ENCODE measurements around the gene SLC35F4.

Gene SLC35F4

GRCh38 chr14:57837267-57837666 is 28.6 kb downstream of the SLC35F4 start:
- Histone ChIP-seq H3K9ac (ENCODE audit: low read depth, low read length) (no peak overlapping the region), H3K9me3 (ENCODE audit: control insufficient read depth, insufficient read depth, low read length) (no peaks in the 10 kb centered on the region), H3K36me3 (ENCODE audit: insufficient read depth, low read length) (no peaks in the 10 kb centered on the region), H3K4me1 (ENCODE audit: insufficient read depth, low read length) (peaks cover 20% of the 10 kb centered on the region)

DNA sequence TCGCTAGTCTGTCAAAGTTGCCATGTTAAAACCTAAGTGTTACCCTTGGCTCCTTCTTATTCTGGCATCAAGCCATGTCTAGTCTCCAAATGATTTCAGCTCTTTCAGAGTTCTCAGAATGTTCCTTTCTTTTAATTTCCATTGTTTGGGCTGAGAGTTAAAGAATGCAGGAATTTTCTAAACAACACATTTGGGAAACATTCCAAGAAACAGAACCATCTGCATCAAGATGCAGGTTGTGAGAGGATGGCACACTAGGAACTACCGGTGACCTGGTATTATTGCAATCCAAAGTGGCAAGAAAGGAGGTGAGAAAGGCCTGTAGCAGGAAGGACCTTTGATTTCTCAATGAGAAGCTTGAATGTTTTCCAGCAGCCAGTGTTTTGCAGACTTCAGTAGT is 30.1 kb downstream of the SLC35F4 start:
- Histone ChIP-seq H3K9me3 (ENCODE audit: control insufficient read depth, insufficient read depth, low read length) (no peaks in the 10 kb centered on the region), H3K36me3 (ENCODE audit: insufficient read depth, low read length) (no peaks in the 10 kb centered on the region), H3K4me1 (ENCODE audit: insufficient read depth, low read length) (peaks cover 20% of the 10 kb centered on the region), H3K9ac (ENCODE audit: low read depth, low read length) (no peak overlapping the region)

DNA sequence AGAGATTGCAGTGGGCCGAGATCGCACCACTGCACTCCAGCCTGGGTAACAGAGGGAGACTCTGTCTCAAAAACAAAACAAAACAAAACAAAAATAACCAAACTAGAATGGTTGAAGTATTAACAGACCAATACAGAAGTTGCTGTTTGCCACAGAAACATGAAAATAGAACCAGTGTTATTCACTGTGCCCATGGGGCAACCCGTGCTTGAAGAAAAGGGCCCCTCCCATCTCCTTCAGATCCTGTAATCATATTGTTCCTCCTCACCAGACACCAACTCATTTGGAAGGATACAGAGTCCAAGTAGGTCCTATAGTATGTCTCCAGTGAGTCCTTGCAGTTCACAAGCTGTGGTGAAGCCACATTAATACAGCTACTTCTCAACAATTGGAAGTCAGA is 30.9 kb downstream of the SLC35F4 start:
- peaks cover 20% of the 10 kb centered on the region for H3K4me1 ChIP-seq (ENCODE audit: insufficient read depth, low read length)
- H3K9ac ChIP-seq (ENCODE audit: low read depth, low read length) = no peak overlapping the region
- no peaks in the 10 kb centered on the region for H3K9me3 ChIP-seq (ENCODE audit: control insufficient read depth, insufficient read depth, low read length)
- no peaks in the 10 kb centered on the region for H3K36me3 ChIP-seq (ENCODE audit: insufficient read depth, low read length)

DNA sequence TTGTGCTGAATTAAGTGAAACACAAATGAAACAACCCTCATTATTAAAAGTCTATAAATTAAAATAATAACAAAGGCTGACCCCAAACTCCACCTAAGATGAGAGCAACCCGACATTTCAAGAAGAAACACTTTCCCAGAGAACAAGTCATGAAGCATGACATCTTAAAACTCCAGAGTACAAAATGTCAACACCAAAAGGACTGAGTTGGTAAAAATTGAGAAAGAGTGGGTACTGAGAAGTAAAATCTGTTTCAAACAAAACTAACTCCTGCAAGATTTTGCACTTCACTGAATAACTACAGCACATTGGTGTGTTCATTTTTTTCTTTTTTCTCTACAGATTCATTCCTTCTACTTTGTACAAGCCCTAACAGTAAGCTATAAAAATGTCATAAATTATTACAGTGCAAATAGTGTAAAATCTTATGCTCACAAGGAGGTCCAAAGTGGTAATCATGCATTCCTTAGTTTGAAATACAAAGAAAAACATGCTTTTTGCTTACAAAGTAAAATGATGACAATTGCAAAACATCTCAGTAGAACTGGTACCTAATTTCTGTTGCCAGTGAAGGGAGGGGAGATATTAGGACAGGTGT is 31.8 kb downstream of the SLC35F4 start:
- peaks cover 22% of the 10 kb centered on the region for H3K4me1 ChIP-seq (ENCODE audit: insufficient read depth, low read length)
- no peaks in the 10 kb centered on the region for H3K9me3 ChIP-seq (ENCODE audit: control insufficient read depth, insufficient read depth, low read length)
- no peak overlapping the region for H3K9ac ChIP-seq (ENCODE audit: low read depth, low read length)
- no peaks in the 10 kb centered on the region for H3K36me3 ChIP-seq (ENCODE audit: insufficient read depth, low read length)

DNA sequence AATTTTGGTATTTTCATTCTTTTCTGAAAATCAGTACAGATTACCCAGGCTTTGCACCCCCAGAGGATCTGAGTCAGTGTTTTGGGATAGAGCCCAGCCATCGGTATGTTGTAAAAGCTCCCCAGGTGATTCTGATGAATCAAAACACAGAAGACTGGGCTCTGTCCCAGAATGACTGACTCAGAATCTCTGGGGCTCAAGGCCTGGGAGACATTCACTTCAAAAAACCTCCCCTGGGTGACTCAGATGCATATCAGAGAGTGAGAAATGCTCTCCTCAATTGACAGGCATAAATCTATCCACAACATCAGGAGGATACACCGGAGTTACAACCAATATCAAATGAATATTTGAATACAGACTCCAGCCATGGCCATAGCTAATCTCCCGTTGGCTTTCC is 32.6 kb downstream of the SLC35F4 start:
- Histone ChIP-seq H3K9me3 (ENCODE audit: control insufficient read depth, insufficient read depth, low read length) (no peaks in the 10 kb centered on the region), H3K9ac (ENCODE audit: low read depth, low read length) (no peak overlapping the region), H3K4me1 (ENCODE audit: insufficient read depth, low read length) (peaks cover 23% of the 10 kb centered on the region), H3K36me3 (ENCODE audit: insufficient read depth, low read length) (no peaks in the 10 kb centered on the region)

DNA sequence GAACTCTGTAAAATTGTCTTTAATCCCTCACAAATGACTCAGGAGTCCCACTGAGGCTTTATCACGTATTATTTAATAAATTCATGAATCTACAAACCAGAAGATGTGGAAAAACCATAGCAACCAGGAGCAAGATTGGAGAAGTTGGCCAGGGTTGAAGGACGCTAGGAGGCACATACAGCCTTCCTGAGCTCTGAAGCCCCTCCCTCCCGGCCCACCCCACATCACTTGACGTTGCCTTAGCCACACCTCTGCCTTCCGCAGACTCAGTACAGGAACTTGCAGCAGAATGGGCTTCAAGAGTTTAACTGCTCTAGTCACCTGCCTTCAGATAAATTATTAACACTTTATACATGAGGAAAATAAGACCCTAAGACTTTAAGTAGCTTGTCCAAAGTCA is 33.9 kb downstream of the SLC35F4 start:
- H3K9ac ChIP-seq (ENCODE audit: low read depth, low read length) = no peak overlapping the region
- peaks cover 23% of the 10 kb centered on the region for H3K4me1 ChIP-seq (ENCODE audit: insufficient read depth, low read length)
- H3K36me3 ChIP-seq (ENCODE audit: insufficient read depth, low read length) = no peaks in the 10 kb centered on the region
- no peaks in the 10 kb centered on the region for H3K9me3 ChIP-seq (ENCODE audit: control insufficient read depth, insufficient read depth, low read length)

DNA sequence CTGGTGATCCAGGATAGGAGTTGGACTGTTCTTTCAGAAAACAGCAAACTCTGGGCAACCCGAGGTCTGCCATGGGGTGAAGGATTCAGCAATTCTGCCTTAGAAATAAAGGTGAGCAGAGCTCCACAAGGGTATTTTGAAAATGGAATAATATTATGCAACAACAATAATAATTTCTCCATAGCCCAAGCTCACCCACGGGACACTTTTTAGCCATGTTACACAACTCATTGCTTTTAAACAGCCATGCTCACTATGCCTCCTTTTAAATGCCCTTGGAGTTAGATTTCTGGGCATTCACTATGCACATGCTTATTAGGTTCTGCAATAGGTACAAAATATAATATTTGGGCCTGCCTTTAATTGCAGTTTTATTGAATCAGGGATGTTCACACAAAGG is 37.2 kb downstream of the SLC35F4 start:
- Histone ChIP-seq H3K4me1 (ENCODE audit: insufficient read depth, low read length) (peaks cover 12% of the 10 kb centered on the region), H3K9me3 (ENCODE audit: control insufficient read depth, insufficient read depth, low read length) (no peaks in the 10 kb centered on the region), H3K9ac (ENCODE audit: low read depth, low read length) (no peak overlapping the region), H3K36me3 (ENCODE audit: insufficient read depth, low read length) (no peaks in the 10 kb centered on the region)

DNA sequence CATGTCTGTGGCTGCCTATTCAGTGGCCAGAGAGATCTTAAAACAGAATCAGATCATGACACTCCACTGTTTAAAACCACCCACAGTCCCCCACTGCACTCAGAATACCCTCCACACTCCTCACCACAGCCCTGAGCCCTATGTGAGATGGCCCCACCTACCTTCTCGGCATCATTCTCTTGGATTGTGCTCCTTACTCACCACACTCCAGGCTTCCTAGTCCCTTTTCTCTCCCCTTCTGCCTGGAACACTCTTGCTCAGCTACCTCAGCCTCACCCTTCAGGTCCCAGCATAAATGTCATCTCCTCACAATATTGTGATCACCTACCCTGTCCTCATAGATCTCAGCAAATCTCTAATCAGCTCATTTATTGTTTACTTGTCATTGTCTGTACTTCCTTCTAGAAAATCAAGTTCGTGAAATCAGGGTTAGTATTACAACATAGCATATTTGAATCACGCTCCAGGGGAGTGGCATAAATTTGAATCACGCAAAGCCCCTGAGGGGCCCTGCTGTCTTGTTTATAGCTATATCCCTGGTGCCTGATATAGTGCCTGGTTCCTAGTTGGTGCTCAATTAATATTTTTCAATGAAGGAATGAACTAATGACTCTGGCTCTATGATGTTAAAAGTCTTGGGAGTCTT is 42.8 kb downstream of the SLC35F4 start:
- Histone ChIP-seq H3K9me3 (ENCODE audit: control insufficient read depth, insufficient read depth, low read length) (no peaks in the 10 kb centered on the region), H3K36me3 (ENCODE audit: insufficient read depth, low read length) (no peaks in the 10 kb centered on the region), H3K4me1 (ENCODE audit: insufficient read depth, low read length) (no peaks in the 10 kb centered on the region), H3K9ac (ENCODE audit: low read depth, low read length) (no peak overlapping the region)

DNA sequence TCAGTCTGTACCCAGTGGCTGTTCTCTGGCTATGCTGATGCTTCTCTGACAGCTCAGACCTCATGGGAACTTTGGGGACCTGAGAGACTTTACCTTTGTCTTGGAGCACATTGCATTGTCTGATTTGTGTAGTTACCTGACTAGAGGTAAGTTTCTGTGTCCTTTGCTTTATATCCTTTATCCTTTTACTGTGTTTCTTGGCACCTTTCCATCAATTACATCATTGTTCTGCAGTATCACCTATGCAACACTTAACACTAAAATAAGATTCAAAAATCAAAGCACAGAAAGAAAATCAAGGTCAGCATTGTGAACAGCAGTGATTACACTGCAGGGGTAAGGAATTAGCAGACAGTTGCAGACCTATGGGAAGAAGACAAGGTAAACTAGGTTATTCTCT is 43.8 kb downstream of the SLC35F4 start:
- H3K36me3 ChIP-seq (ENCODE audit: insufficient read depth, low read length) = no peaks in the 10 kb centered on the region
- H3K4me1 ChIP-seq (ENCODE audit: insufficient read depth, low read length) = no peaks in the 10 kb centered on the region
- H3K9ac ChIP-seq (ENCODE audit: low read depth, low read length) = no peak overlapping the region
- no peaks in the 10 kb centered on the region for H3K9me3 ChIP-seq (ENCODE audit: control insufficient read depth, insufficient read depth, low read length)

DNA sequence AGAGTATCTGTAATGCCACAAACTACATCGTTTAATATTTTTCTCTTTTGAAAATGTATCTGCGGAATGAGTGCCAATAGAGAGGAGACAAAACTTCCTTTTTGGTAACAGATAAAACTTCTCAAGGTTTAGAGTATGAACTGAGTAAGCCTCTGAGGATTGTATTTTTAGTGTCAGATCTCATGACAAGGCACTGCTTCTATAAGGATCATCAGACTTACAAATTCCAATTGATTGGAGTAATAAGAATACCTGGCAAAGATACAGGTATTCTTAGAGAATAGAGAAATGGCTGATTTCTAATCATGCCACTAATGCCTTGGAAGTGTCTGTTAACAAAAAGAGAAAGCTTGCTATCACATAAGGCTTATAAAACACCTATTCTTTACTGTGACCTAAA is 45.3 kb downstream of the SLC35F4 start:
- Histone ChIP-seq H3K9me3 (ENCODE audit: control insufficient read depth, insufficient read depth, low read length) (no peaks in the 10 kb centered on the region), H3K4me1 (ENCODE audit: insufficient read depth, low read length) (no peaks in the 10 kb centered on the region), H3K9ac (ENCODE audit: low read depth, low read length) (no peak overlapping the region), H3K36me3 (ENCODE audit: insufficient read depth, low read length) (no peaks in the 10 kb centered on the region)

DNA sequence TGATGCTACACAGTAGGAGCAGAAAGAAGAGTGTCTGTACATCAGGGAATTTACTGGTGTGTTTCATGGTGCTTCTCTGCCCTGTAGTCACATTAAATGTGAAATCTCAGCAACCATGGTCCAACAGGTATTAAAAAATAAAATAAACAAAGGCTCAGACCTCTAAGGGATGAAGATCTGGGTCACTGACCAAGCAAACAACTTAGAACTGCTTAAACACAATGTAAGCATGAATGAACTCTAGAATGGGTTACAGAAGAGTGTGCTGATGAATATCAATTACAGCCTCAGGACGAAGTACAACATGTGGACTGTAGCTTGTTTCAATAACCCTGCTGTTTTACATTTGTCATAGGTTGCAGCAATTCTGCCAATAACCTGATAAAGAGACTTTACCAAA is 47.4 kb downstream of the SLC35F4 start:
- H3K9ac ChIP-seq (ENCODE audit: low read depth, low read length) = no peak overlapping the region
- H3K36me3 ChIP-seq (ENCODE audit: insufficient read depth, low read length) = no peaks in the 10 kb centered on the region
- no peaks in the 10 kb centered on the region for H3K4me1 ChIP-seq (ENCODE audit: insufficient read depth, low read length)
- no peaks in the 10 kb centered on the region for H3K9me3 ChIP-seq (ENCODE audit: control insufficient read depth, insufficient read depth, low read length)

GRCh38 chr14:57816568-57817284 is 49.2 kb downstream of the SLC35F4 start:
- Histone ChIP-seq H3K9me3 (ENCODE audit: control insufficient read depth, insufficient read depth, low read length) (no peaks in the 10 kb centered on the region), H3K9ac (ENCODE audit: low read depth, low read length) (no peak overlapping the region), H3K36me3 (ENCODE audit: insufficient read depth, low read length) (no peaks in the 10 kb centered on the region), H3K4me1 (ENCODE audit: insufficient read depth, low read length) (no peaks in the 10 kb centered on the region)

- Histone ChIP-seq H3K9me3 (ENCODE audit: control insufficient read depth, insufficient read depth, low read length) (no peaks in the 10 kb centered on the region), H3K36me3 (ENCODE audit: insufficient read depth, low read length) (no peaks in the 10 kb centered on the region), H3K9ac (ENCODE audit: low read depth, low read length) (no peak overlapping the region), H3K4me1 (ENCODE audit: insufficient read depth, low read length) (peaks cover 8% of the 10 kb centered on the region; the same call in 1 of the 2 replicates)
These were observed 51.2 kb downstream of the SLC35F4 start for GRCh38 chr14:57814726-57815125.

GRCh38 chr14:57812741-57813140 is 53.2 kb downstream of the SLC35F4 start:
- no peaks in the 10 kb centered on the region for H3K36me3 ChIP-seq (ENCODE audit: insufficient read depth, low read length)
- H3K9ac ChIP-seq (ENCODE audit: low read depth, low read length) = no peak overlapping the region
- no peaks in the 10 kb centered on the region; the same call in 1 of the 2 replicates for H3K9me3 ChIP-seq (ENCODE audit: control insufficient read depth, insufficient read depth, low read length)
- peaks cover 8% of the 10 kb centered on the region; the same call in 1 of the 2 replicates for H3K4me1 ChIP-seq (ENCODE audit: insufficient read depth, low read length)

DNA sequence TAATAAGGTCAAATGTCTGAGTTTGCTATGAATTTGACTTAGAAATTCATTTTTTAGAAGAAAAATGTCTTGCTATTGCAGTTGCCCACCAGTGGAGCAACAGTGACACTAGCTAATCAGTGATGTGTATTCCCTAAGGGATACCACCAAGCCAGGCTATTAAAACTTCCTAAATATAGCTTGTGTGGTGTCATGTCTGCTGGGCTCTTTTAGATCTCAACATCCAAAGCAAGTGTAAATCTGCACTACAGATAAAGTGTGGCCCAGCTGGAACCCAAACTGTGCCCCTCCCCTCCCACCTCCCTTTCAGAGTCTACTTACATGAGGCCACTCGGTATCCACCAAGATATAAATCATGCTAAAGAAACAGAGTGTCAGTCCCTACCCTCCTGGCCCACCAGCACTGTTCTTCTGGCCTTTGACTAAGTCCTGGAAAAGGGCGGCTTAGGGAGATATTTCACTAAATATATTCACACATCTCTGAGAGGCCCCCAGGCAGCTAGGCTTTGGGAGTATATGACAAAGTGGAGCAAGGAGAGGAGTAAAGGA is 53.8 kb downstream of the SLC35F4 start:
- H3K9me3 ChIP-seq (ENCODE audit: control insufficient read depth, insufficient read depth, low read length) = no peaks in the 10 kb centered on the region; the same call in 1 of the 2 replicates
- H3K9ac ChIP-seq (ENCODE audit: low read depth, low read length) = no peak overlapping the region
- peaks cover 8% of the 10 kb centered on the region; the same call in 1 of the 2 replicates for H3K4me1 ChIP-seq (ENCODE audit: insufficient read depth, low read length)
- no peaks in the 10 kb centered on the region for H3K36me3 ChIP-seq (ENCODE audit: insufficient read depth, low read length)

Data from ES-I3 (cell line).